ENCODE measurements around the gene RIMBP2.

DNA sequence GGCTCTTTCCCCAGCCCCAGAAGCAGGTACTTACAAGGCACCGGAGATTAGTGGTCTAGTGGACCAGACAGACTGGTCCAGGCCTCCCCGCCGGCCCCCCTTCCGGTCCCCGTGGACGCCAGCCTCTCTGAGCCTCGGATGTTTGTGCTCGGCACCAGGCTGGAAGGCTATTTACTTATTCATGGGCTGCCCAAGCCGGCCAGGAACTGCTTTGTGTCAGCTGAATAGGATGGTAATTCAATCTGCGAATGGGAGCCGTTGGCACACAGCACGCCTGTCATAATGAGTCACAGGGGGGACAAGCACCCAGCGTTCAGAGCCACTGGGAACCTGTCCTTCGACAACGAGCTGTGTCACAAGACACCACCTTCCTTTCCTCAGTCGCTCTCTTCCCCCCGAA, 82.3 kb downstream of the RIMBP2 start:
- TF ChIP-seq EP300 (conservative IDR thresholded peaks at IDR 0.05; ENCODE audit: poor library complexity, severe bottlenecking) (no peak), RAD21 (conservative IDR thresholded peaks at IDR 0.05) (peak; percentile 8), EZH2 (IDR thresholded peaks at IDR 0.05; ENCODE audit: borderline replicate concordance, insufficient read depth, low read length, poor library complexity, severe bottlenecking) (no peak)
- TF ChIP-seq, protein P1, sequence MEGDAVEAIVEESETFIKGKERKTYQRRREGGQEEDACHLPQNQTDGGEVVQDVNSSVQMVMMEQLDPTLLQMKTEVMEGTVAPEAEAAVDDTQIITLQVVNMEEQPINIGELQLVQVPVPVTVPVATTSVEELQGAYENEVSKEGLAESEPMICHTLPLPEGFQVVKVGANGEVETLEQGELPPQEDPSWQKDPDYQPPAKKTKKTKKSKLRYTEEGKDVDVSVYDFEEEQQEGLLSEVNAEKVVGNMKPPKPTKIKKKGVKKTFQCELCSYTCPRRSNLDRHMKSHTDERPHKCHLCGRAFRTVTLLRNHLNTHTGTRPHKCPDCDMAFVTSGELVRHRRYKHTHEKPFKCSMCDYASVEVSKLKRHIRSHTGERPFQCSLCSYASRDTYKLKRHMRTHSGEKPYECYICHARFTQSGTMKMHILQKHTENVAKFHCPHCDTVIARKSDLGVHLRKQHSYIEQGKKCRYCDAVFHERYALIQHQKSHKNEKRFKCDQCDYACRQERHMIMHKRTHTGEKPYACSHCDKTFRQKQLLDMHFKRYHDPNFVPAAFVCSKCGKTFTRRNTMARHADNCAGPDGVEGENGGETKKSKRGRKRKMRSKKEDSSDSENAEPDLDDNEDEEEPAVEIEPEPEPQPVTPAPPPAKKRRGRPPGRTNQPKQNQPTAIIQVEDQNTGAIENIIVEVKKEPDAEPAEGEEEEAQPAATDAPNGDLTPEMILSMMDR (IDR thresholded peaks at IDR 0.05; ENCODE audit: poor library complexity, severe bottlenecking) = no peak

Measured in neural cell (in vitro differentiated cells).